Measurements from ENCODE around the gene WDR4. TPM values are rescaled to one million over a fixed set of nuclear protein-coding genes. Genes with fewer than 3 reads are reported as not detected.

The WDR4 gene
- total and polyA plus RNA-seq, 9 of the 15 experiments (the other 6 are each of a cell fraction or from before 2014, with no cell fraction given), result 5.4 to 95.4 (median 32.1) TPM

GRCh38 chr21:42878993-42879787 lies at the start of gene WDR4 (continued):
- TF ChIP-seq GATAD2B (IDR thresholded peaks at IDR 0.05; ENCODE audit: borderline replicate concordance) (no peak), FOS (IDR thresholded peaks at IDR 0.05; ENCODE audit: extremely low read depth, insufficient read length) (no peak), SMARCB1 (IDR thresholded peaks at IDR 0.05; ENCODE audit: insufficient read length, low read depth) (no peak), HNRNPL (IDR thresholded peaks at IDR 0.05; ENCODE audit: low read depth, low read length) (no peak; the same call in none of the 2 replicates), SIN3B (IDR thresholded peaks at IDR 0.05; ENCODE audit: low read depth) (peak; percentile 93), BRF2 (IDR thresholded peaks at IDR 0.05; ENCODE audit: borderline replicate concordance, insufficient read depth, insufficient read length) (no peak), NR2C1 (IDR thresholded peaks at IDR 0.05) (no peak), NR2C1 (tag; IDR thresholded peaks at IDR 0.05) (peak; percentile 55), ZNF165 (CRISPR knock-in tag; IDR thresholded peaks at IDR 0.05; ENCODE audit: borderline replicate concordance) (no peak), HDGF (IDR thresholded peaks at IDR 0.05) (no peak), ZNF23 (CRISPR knock-in tag; IDR thresholded peaks at IDR 0.05) (no peak), BRF1 (IDR thresholded peaks at IDR 0.05; ENCODE audit: borderline replicate concordance, extremely low read depth, insufficient read length) (no peak), KDM5B (IDR thresholded peaks at IDR 0.05; ENCODE audit: insufficient replicate concordance, low read depth, low read length) (peak; percentile 95), ZBTB17 (CRISPR knock-in tag; IDR thresholded peaks at IDR 0.05) (peak; percentile 48; the same call in 1 of the 2 replicates), MEF2A (IDR thresholded peaks at IDR 0.05; ENCODE audit: control insufficient read depth, low read depth, low read length) (no peak), KDM2B (CRISPR knock-in tag; IDR thresholded peaks at IDR 0.05) (0 out of 2 replicates have a peak, but pooled peaks have one; percentile 39), HDAC6 (IDR thresholded peaks at IDR 0.05; ENCODE audit: low read depth, low read length) (no peak), CREBBP (IDR thresholded peaks at IDR 0.05; ENCODE audit: low read depth, low read length) (no peak), HMG20A (CRISPR knock-in tag; conservative IDR thresholded peaks at IDR 0.05) (no peak), ASH1L (IDR thresholded peaks at IDR 0.05; ENCODE audit: borderline replicate concordance, low read depth, partially characterized antibody) (no peak)
- TF ChIP-seq, protein P1, sequence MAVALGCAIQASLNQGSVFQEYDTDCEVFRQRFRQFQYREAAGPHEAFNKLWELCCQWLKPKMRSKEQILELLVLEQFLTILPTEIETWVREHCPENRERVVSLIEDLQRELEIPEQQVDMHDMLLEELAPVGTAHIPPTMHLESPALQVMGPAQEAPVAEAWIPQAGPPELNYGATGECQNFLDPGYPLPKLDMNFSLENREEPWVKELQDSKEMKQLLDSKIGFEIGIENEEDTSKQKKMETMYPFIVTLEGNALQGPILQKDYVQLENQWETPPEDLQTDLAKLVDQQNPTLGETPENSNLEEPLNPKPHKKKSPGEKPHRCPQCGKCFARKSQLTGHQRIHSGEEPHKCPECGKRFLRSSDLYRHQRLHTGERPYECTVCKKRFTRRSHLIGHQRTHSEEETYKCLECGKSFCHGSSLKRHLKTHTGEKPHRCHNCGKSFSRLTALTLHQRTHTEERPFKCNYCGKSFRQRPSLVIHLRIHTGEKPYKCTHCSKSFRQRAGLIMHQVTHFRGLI (CRISPR knock-in tag; IDR thresholded peaks at IDR 0.05), result no peak
- TF ChIP-seq, protein P2, sequence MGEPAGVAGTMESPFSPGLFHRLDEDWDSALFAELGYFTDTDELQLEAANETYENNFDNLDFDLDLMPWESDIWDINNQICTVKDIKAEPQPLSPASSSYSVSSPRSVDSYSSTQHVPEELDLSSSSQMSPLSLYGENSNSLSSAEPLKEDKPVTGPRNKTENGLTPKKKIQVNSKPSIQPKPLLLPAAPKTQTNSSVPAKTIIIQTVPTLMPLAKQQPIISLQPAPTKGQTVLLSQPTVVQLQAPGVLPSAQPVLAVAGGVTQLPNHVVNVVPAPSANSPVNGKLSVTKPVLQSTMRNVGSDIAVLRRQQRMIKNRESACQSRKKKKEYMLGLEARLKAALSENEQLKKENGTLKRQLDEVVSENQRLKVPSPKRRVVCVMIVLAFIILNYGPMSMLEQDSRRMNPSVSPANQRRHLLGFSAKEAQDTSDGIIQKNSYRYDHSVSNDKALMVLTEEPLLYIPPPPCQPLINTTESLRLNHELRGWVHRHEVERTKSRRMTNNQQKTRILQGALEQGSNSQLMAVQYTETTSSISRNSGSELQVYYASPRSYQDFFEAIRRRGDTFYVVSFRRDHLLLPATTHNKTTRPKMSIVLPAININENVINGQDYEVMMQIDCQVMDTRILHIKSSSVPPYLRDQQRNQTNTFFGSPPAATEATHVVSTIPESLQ (CRISPR knock-in tag; IDR thresholded peaks at IDR 0.05), result peak; percentile 74
- TF ChIP-seq, protein P3, sequence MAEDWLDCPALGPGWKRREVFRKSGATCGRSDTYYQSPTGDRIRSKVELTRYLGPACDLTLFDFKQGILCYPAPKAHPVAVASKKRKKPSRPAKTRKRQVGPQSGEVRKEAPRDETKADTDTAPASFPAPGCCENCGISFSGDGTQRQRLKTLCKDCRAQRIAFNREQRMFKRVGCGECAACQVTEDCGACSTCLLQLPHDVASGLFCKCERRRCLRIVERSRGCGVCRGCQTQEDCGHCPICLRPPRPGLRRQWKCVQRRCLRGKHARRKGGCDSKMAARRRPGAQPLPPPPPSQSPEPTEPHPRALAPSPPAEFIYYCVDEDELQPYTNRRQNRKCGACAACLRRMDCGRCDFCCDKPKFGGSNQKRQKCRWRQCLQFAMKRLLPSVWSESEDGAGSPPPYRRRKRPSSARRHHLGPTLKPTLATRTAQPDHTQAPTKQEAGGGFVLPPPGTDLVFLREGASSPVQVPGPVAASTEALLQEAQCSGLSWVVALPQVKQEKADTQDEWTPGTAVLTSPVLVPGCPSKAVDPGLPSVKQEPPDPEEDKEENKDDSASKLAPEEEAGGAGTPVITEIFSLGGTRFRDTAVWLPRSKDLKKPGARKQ (CRISPR knock-in tag; IDR thresholded peaks at IDR 0.05), result no peak
